ENCODE results near the gene SPTLC3.

Gene SPTLC3

DNA sequence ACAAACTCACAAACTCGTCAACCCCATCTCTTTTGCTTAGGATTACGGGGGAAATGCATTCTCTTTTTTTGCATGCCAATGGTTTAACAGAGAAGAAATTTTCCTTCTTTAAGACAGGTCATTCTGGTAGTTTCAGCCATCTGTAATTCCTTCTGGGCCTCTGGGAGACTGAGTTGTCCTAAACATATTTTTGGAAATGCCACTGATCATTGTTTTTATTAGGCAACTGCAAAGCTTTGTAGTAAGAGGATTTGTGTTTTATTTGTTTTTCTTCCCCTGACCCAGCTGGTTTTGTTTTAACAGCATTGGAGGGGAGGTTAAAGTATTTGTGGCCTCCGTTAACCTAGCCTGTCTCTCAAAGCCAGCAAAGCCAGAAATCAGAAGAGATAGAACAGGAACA, 139.2 kb downstream of the SPTLC3 start:
- Histone ChIP-seq H3K27ac (ENCODE audit: low read length) (no peak overlapping the region), H2AFZ (ENCODE audit: low read depth, low read length) (no peak overlapping the region), H3K4me1 (ENCODE audit: low read length) (no peaks in the 10 kb centered on the region), H3K79me2 (ENCODE audit: low read length) (no peaks in the 10 kb centered on the region), H3K9me3 (ENCODE audit: insufficient read depth, low read length) (no peaks in the 10 kb centered on the region), H4K20me1 (ENCODE audit: insufficient read depth, low read length) (no peaks in the 10 kb centered on the region), H3K9ac (ENCODE audit: low read length) (no peak overlapping the region), H3K36me3 (replicated peaks; ENCODE audit: low read depth, low read length) (no peaks in the 10 kb centered on the region), H3K4me2 (ENCODE audit: low read length) (no peak overlapping the region), H3K27me3 (ENCODE audit: low read depth, low read length) (peaks cover 54% of the 10 kb centered on the region), H3K4me3 (ENCODE audit: low read length) (no peak overlapping the region)
- TF ChIP-seq, protein P1, sequence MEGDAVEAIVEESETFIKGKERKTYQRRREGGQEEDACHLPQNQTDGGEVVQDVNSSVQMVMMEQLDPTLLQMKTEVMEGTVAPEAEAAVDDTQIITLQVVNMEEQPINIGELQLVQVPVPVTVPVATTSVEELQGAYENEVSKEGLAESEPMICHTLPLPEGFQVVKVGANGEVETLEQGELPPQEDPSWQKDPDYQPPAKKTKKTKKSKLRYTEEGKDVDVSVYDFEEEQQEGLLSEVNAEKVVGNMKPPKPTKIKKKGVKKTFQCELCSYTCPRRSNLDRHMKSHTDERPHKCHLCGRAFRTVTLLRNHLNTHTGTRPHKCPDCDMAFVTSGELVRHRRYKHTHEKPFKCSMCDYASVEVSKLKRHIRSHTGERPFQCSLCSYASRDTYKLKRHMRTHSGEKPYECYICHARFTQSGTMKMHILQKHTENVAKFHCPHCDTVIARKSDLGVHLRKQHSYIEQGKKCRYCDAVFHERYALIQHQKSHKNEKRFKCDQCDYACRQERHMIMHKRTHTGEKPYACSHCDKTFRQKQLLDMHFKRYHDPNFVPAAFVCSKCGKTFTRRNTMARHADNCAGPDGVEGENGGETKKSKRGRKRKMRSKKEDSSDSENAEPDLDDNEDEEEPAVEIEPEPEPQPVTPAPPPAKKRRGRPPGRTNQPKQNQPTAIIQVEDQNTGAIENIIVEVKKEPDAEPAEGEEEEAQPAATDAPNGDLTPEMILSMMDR (IDR thresholded peaks at IDR 0.05; ENCODE audit: low read depth, low read length): no peak
- TF ChIP-seq EZH2phosphoT487 (IDR thresholded peaks at IDR 0.05; ENCODE audit: low read depth): no peak

GRCh38 chr20:13148402-13148801, 139.6 kb downstream of the SPTLC3 start:
- Histone ChIP-seq H3K27me3 (ENCODE audit: low read depth, low read length) (peaks cover 58% of the 10 kb centered on the region), H3K9me3 (ENCODE audit: insufficient read depth, low read length) (no peaks in the 10 kb centered on the region), H4K20me1 (ENCODE audit: insufficient read depth, low read length) (no peaks in the 10 kb centered on the region), H3K4me2 (ENCODE audit: low read length) (no peak overlapping the region), H3K4me1 (ENCODE audit: low read length) (no peaks in the 10 kb centered on the region), H3K4me3 (ENCODE audit: low read length) (no peak overlapping the region), H3K79me2 (ENCODE audit: low read length) (no peaks in the 10 kb centered on the region), H3K27ac (ENCODE audit: low read length) (no peak overlapping the region), H3K9ac (ENCODE audit: low read length) (no peak overlapping the region), H3K36me3 (replicated peaks; ENCODE audit: low read depth, low read length) (no peaks in the 10 kb centered on the region), H2AFZ (ENCODE audit: low read depth, low read length) (no peak overlapping the region)
- no peak for TF ChIP-seq EZH2phosphoT487 (IDR thresholded peaks at IDR 0.05; ENCODE audit: low read depth)
- TF ChIP-seq, protein P1 (IDR thresholded peaks at IDR 0.05; ENCODE audit: low read depth, low read length): no peak

DNA sequence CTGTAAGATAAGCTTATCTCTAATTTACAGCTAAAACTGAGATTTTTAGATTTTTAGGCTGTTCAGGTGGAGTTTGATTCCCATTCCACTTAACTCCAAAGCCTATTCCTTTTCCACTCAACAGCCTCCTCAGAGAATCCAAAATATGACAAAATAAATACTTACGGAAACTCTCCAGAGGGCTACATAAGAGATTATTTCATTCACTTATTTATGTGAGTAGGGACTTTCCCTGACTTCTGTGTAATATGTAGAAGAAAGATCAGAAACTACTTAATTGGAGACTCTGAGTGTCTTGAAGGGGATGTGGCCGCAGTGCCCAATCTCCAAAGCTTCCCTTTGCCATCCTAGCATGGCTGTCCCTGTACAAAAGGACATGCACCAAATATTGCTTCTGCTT, 140.2 kb downstream of the SPTLC3 start:
- Histone ChIP-seq H2AFZ (ENCODE audit: low read depth, low read length) (no peak overlapping the region), H3K9ac (ENCODE audit: low read length) (no peak overlapping the region), H3K4me3 (ENCODE audit: low read length) (no peak overlapping the region), H3K27me3 (ENCODE audit: low read depth, low read length) (peaks cover 60% of the 10 kb centered on the region), H3K4me2 (ENCODE audit: low read length) (no peak overlapping the region), H3K4me1 (ENCODE audit: low read length) (no peaks in the 10 kb centered on the region), H3K79me2 (ENCODE audit: low read length) (no peaks in the 10 kb centered on the region), H3K9me3 (ENCODE audit: insufficient read depth, low read length) (no peaks in the 10 kb centered on the region), H3K27ac (ENCODE audit: low read length) (no peak overlapping the region), H3K36me3 (replicated peaks; ENCODE audit: low read depth, low read length) (no peaks in the 10 kb centered on the region), H4K20me1 (ENCODE audit: insufficient read depth, low read length) (no peaks in the 10 kb centered on the region)
- TF ChIP-seq EZH2phosphoT487 (IDR thresholded peaks at IDR 0.05; ENCODE audit: low read depth): no peak
- TF ChIP-seq, protein P1 (IDR thresholded peaks at IDR 0.05; ENCODE audit: low read depth, low read length): no peak

- no peak overlapping the region for H3K4me3 ChIP-seq (ENCODE audit: low read length)
- no peaks in the 10 kb centered on the region for H3K4me1 ChIP-seq (ENCODE audit: low read length)
- H3K36me3 ChIP-seq (replicated peaks; ENCODE audit: low read depth, low read length): no peaks in the 10 kb centered on the region
- no peak overlapping the region for H3K4me2 ChIP-seq (ENCODE audit: low read length)
- TF ChIP-seq, protein P1 (IDR thresholded peaks at IDR 0.05; ENCODE audit: low read depth, low read length): no peak
- no peak for TF ChIP-seq EZH2phosphoT487 (IDR thresholded peaks at IDR 0.05; ENCODE audit: low read depth)
- H3K27ac ChIP-seq (ENCODE audit: low read length): no peak overlapping the region
- no peaks in the 10 kb centered on the region for H4K20me1 ChIP-seq (ENCODE audit: insufficient read depth, low read length)
- no peaks in the 10 kb centered on the region for H3K9me3 ChIP-seq (ENCODE audit: insufficient read depth, low read length)
- no peak overlapping the region for H3K9ac ChIP-seq (ENCODE audit: low read length)
- no peak overlapping the region for H2AFZ ChIP-seq (ENCODE audit: low read depth, low read length)
- peaks cover 63% of the 10 kb centered on the region for H3K27me3 ChIP-seq (ENCODE audit: low read depth, low read length)
- H3K79me2 ChIP-seq (ENCODE audit: low read length): no peaks in the 10 kb centered on the region
Measured at GRCh38 chr20:13149371-13150105, 140.8 kb downstream of the SPTLC3 start.

Measured in OCI-LY3 (cell line).